Memory B cell (primary cell): Measurements from ENCODE around the gene RNF207.

Experiments used
- ATAC-seq: fragments of 150-1000 bp; cut with Tn5 transposase; 2 replicates; pipeline ENCODE4 v1.10.0; 2021; ENCODE audit warnings: low read depth, mild to moderate bottlenecking, moderate library complexity
- DNase-seq, 2 donors: peaks; one replicate each; pipeline ENCODE4 v3.0.0; 2022; ENCODE audit warnings: low spot score in 2 of 2
- H3K27ac Mint-ChIP-seq: one replicate; pipeline ENCODE4 v1.8.0; 2022; ENCODE audit warnings: mild to moderate bottlenecking, moderate library complexity, mixed read lengths
- H3K27me3 Mint-ChIP-seq: one replicate; pipeline ENCODE4 v1.8.0; 2022; ENCODE audit warnings: mixed read lengths
- H3K36me3 Mint-ChIP-seq: one replicate; pipeline ENCODE4 v1.8.0; 2022; ENCODE audit warnings: mild to moderate bottlenecking, mixed read lengths
- H3K4me1 Mint-ChIP-seq: one replicate; pipeline ENCODE4 v1.8.0; 2022; ENCODE audit warnings: mixed read lengths
- H3K4me3 Mint-ChIP-seq: one replicate; pipeline ENCODE4 v1.8.0; 2022; ENCODE audit warnings: mild to moderate bottlenecking, moderate library complexity, mixed read lengths
- H3K9me3 Mint-ChIP-seq: one replicate; pipeline ENCODE4 v1.8.0; 2022; ENCODE audit warnings: mixed read lengths

RNF207 gene

GRCh38 chr1:6205849-6206519 lies at the start of gene RNF207:
Gene RNF207, plus strand, starts transcription at chr1:6206119. Its CDS starts 417 bp downstream, at chr1:6206536.
- peaks cover 8% of the 10 kb centered on the region for H3K4me1 Mint-ChIP-seq
- no peaks in the 10 kb centered on the region for H3K36me3 Mint-ChIP-seq
- H3K27me3 Mint-ChIP-seq, result peaks cover 13% of the 10 kb centered on the region
- peak; percentile 50 for ATAC-seq
- no peak within 1 kb of the TSS for H3K27ac Mint-ChIP-seq
- peaks cover 1% of the 10 kb centered on the region for H3K9me3 Mint-ChIP-seq
- peak in 1 of 2 donors; percentile 26 for DNase-seq
- peak within 1 kb of the TSS; percentile 72 for H3K4me3 Mint-ChIP-seq

GRCh38 chr1:6157132-6157527 lies 48.8 kb upstream of the RNF207 start:
- H3K4me3 Mint-ChIP-seq, result no peak overlapping the region
- H3K27ac Mint-ChIP-seq, result no peak overlapping the region
- H3K9me3 Mint-ChIP-seq, result no peaks in the 10 kb centered on the region
- no peak for ATAC-seq
- H3K27me3 Mint-ChIP-seq, result peaks cover 12% of the 10 kb centered on the region
- H3K36me3 Mint-ChIP-seq, result no peaks in the 10 kb centered on the region
- DNase-seq, result no peak
- no peaks in the 10 kb centered on the region for H3K4me1 Mint-ChIP-seq

DNA sequence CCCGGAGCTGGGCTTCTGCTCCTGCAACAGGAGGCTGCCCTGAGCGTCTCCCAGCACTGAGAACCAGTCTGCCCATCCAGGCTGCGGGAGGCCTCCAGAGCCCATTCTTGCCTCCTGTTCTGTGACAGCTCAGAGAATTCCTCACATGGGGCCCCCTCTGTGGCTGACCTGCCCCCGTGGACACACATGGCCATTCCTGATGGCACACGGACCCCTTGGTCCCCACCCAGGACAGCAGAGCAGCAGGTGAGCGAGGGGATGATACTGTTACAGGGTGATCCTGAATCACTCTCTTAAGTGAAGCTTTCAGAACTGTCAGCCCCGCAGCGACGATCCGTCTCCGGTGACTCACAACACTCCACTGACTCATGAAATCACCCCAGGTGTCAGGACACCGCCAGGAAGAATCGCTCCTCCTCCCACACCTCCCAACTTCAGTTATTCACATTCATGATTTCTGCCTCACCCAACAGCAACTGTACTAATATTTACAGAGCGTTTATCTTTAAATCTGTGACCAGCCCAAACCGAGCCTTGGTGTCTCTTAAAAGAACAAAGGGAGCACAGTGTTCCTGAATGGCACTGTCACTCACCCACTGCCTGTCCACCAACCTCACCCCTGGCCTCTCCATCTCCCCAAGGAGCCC lies 48.3 kb upstream of the RNF207 start:
- Mint-ChIP-seq H3K36me3 (no peaks in the 10 kb centered on the region), H3K4me1 (no peaks in the 10 kb centered on the region), H3K4me3 (no peak overlapping the region), H3K27me3 (peaks cover 14% of the 10 kb centered on the region), H3K9me3 (no peaks in the 10 kb centered on the region), H3K27ac (no peak overlapping the region)
- ATAC-seq (no peak), DNase-seq (no peak)

GRCh38 chr1:6158181-6158580 lies 47.7 kb upstream of the RNF207 start:
- no peaks in the 10 kb centered on the region for H3K9me3 Mint-ChIP-seq
- no peak overlapping the region for H3K4me3 Mint-ChIP-seq
- DNase-seq (no peak), ATAC-seq (no peak)
- H3K4me1 Mint-ChIP-seq, result no peaks in the 10 kb centered on the region
- H3K27me3 Mint-ChIP-seq, result peaks cover 14% of the 10 kb centered on the region
- no peaks in the 10 kb centered on the region for H3K36me3 Mint-ChIP-seq
- no peak overlapping the region for H3K27ac Mint-ChIP-seq

DNA sequence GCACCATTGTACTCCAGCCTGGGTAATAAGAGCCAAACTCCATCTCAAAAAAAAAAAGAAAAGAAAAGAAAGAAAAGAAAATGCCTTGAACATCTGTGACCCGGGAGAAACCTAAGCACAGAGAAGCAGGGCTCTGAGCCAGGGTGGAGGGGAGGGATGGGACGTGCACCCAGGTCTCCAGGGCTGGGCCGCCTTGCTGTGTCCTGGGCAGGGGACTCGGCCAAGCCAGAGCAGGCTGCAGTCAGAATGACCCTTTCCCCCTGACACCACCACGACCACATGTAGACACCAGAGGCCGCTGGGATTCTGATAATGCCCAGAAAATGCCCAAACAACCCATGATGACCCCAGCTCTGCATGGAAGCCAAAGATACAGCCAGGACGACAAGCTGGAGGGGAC lies 43.6 kb upstream of the RNF207 start:
- H3K36me3 Mint-ChIP-seq, result no peaks in the 10 kb centered on the region

DNA sequence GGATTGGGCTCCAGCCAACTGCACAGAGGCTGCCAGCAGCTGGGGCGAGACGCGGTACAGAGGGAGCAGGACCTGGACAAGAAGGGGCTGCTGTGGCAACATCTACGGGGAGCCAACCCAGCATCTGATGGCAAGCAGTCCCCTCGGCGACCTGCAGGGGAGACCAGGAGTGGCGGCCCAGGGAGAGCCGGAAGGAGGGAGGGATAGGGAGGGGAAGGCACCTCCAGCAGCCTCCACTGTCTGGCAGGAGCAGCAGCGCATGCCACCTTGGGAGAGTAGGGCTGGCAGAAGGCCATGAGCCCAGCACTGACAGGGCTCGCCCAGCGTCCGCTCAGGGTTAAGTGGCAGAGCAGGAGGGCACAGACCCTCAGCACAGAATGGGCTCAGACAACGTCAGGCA lies 43.1 kb upstream of the RNF207 start:
- Mint-ChIP-seq H3K4me1 (no peaks in the 10 kb centered on the region), H3K27me3 (peaks cover 28% of the 10 kb centered on the region), H3K27ac (no peak overlapping the region), H3K36me3 (no peaks in the 10 kb centered on the region), H3K9me3 (no peaks in the 10 kb centered on the region), H3K4me3 (no peak overlapping the region)
- ATAC-seq (no peak), DNase-seq (no peak)

More for the DNA sequence above, 43.6 kb upstream of the RNF207 start:
- DNase-seq (no peak), ATAC-seq (no peak)
- Mint-ChIP-seq H3K4me1 (no peaks in the 10 kb centered on the region), H3K9me3 (no peaks in the 10 kb centered on the region), H3K27me3 (peaks cover 26% of the 10 kb centered on the region), H3K27ac (no peak overlapping the region), H3K4me3 (no peak overlapping the region)

- Mint-ChIP-seq H3K4me3 (no peak overlapping the region), H3K36me3 (no peaks in the 10 kb centered on the region), H3K9me3 (no peaks in the 10 kb centered on the region), H3K27ac (no peak overlapping the region), H3K27me3 (peaks cover 25% of the 10 kb centered on the region), H3K4me1 (no peaks in the 10 kb centered on the region)
- ATAC-seq, result no peak
- no peak for DNase-seq
Observed at GRCh38 chr1:6163191-6163972, 42.5 kb upstream of the RNF207 start.

DNA sequence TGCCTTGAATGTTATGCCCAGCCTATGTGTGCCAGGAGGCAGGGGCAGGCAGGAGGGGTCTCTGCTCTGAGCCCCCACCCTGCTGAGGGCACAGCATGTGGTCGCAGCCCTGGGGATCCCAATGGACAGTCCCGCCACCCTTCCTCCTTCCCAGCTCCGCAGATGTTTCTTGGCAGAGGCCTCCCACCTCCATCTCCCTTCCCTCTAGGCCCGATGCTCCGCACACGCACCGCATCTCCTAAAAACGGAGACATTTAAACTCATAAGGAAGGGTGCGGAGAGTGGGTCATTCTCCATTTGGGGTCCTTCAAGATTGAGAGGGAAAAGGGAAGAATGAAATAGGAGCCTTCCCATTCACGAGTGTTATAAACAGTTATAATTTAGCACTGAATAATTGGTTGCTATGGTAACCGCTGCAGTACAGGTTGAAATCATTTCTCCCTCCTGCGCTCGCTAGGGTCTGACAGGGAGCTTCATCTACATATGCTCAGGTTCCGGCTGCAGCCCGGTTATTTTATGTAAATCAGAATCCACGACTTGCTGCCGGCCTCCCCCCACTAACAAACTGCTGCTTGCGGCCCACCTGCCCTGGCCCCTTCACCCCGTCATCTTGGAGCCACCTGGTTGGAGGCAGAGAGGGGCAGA lies 41.8 kb upstream of the RNF207 start:
- DNase-seq (no peak), ATAC-seq (no peak)
- Mint-ChIP-seq H3K36me3 (no peaks in the 10 kb centered on the region), H3K4me3 (no peak overlapping the region), H3K4me1 (no peaks in the 10 kb centered on the region), H3K9me3 (no peaks in the 10 kb centered on the region), H3K27me3 (peaks cover 23% of the 10 kb centered on the region), H3K27ac (no peak overlapping the region)

DNA sequence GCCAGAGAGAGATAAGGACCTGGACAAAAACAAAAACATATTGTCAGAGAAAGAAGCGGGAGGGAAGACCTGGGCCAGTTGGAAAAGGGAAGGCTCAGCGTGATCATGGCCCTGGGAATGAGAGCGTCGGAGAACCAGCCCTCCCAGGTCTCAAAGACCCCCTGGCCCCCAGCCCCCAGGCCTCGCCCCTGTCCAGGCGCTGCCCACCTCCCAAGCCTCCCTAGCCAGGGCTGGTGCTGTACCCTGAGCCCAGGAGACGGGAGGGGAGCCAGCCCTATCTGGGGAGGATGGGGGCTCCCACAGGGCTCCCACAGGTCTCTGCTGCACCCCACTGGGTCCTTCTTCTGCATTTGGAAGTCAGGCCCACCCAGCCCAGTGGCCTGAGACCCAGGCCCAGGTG lies 40.9 kb upstream of the RNF207 start:
- no peaks in the 10 kb centered on the region for H3K9me3 Mint-ChIP-seq
- peaks cover 19% of the 10 kb centered on the region for H3K27me3 Mint-ChIP-seq

DNA sequence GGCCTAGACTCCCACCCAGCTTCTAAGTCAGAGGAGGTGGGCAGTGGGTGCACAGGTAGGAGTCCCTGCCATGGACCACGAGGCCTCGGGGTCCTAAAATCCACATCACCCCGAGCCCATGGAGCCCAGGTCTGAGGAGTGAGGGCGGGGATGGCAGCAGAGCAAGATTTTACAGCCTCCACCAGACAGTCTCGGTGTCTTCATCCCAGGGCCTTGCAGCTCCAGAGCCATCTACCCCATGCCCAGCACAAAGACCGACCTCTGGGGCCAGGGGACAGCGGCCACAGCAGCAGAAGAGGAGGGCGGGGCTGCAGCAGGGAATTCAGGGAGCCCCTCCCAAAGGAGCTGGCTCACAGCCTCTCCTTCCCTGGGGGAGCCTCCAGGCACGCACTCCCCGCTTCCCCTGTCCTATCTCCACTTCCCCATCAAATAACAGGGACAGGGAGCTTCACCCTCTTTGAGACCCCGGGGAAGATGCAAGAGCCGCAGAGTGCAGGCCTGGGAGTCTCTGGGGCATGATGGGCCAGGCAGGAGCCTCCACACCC lies 40.4 kb upstream of the RNF207 start:
- no peak overlapping the region for H3K4me3 Mint-ChIP-seq
- H3K27me3 Mint-ChIP-seq, result peaks cover 19% of the 10 kb centered on the region
- no peak overlapping the region for H3K27ac Mint-ChIP-seq
- ATAC-seq (no peak), DNase-seq (no peak)
- no peaks in the 10 kb centered on the region for H3K4me1 Mint-ChIP-seq
- no peaks in the 10 kb centered on the region for H3K36me3 Mint-ChIP-seq
- no peaks in the 10 kb centered on the region for H3K9me3 Mint-ChIP-seq

More for the DNA sequence above, 40.9 kb upstream of the RNF207 start:
- no peak overlapping the region for H3K27ac Mint-ChIP-seq
- no peaks in the 10 kb centered on the region for H3K36me3 Mint-ChIP-seq
- no peak for ATAC-seq
- no peaks in the 10 kb centered on the region for H3K4me1 Mint-ChIP-seq
- no peak for DNase-seq
- H3K4me3 Mint-ChIP-seq, result no peak overlapping the region

- no peaks in the 10 kb centered on the region for H3K36me3 Mint-ChIP-seq
- H3K27me3 Mint-ChIP-seq, result peaks cover 16% of the 10 kb centered on the region
- ATAC-seq (no peak), DNase-seq (no peak)
- H3K9me3 Mint-ChIP-seq, result no peaks in the 10 kb centered on the region
- no peaks in the 10 kb centered on the region for H3K4me1 Mint-ChIP-seq
- no peak overlapping the region for H3K4me3 Mint-ChIP-seq
- no peak overlapping the region for H3K27ac Mint-ChIP-seq
Observed at GRCh38 chr1:6166221-6166620, 39.7 kb upstream of the RNF207 start.

- ATAC-seq, result no peak
- H3K9me3 Mint-ChIP-seq, result no peaks in the 10 kb centered on the region
- DNase-seq, result no peak
- no peak overlapping the region for H3K27ac Mint-ChIP-seq
- H3K4me1 Mint-ChIP-seq, result no peaks in the 10 kb centered on the region
- H3K36me3 Mint-ChIP-seq, result no peaks in the 10 kb centered on the region
- H3K27me3 Mint-ChIP-seq, result peaks cover 20% of the 10 kb centered on the region
- no peak overlapping the region for H3K4me3 Mint-ChIP-seq
Observed at GRCh38 chr1:6166655-6167390, 39.1 kb upstream of the RNF207 start.
